HepG2 (cell line): ENCODE measurements around the gene DUSP9. TPM values are rescaled to one million over a fixed set of nuclear protein-coding genes. Genes with fewer than 3 reads are reported as not detected.

Source experiments
- ADNP ChIP-seq: sonication (generic); formaldehyde crosslinking; IDR thresholded peaks from 2 replicates; pipeline ENCODE4 v1.4.0; 2020; ENCODE audit warnings: missing genetic modification reagents
- ARNT2 ChIP-seq: sonication (generic); formaldehyde crosslinking; IDR thresholded peaks from 2 replicates; pipeline ENCODE4 v1.8.0; 2022; ENCODE audit warnings: mild to moderate bottlenecking, low read depth, missing genetic modification reagents, moderate library complexity
- FOSL2 ChIP-seq: sonication (generic); formaldehyde crosslinking; IDR thresholded peaks from 2 replicates; pipeline ENCODE4 v1.4.0; 2020; ENCODE audit warnings: missing genetic modification reagents
- HOMEZ ChIP-seq: IDR thresholded peaks from 2 replicates; pipeline ENCODE4 v1.6.1; 2016; ENCODE audit warnings: low read depth
- KDM4B ChIP-seq: sonication (generic); formaldehyde crosslinking; IDR thresholded peaks from 2 replicates; pipeline ENCODE4 v1.4.0; 2020; ENCODE audit warnings: missing genetic modification reagents
- LRRFIP1 ChIP-seq: sonication (generic); formaldehyde crosslinking; conservative IDR thresholded peaks from 2 replicates; pipeline ENCODE4 v1.4.0; 2020; ENCODE audit warnings: missing genetic modification reagents
- MAFK ChIP-seq, 2 experiments: IDR thresholded peaks in 1 of 2; conservative IDR thresholded peaks in 1 of 2; 2 replicates each; pipeline ENCODE4 v1.6.1; 2011; ENCODE audit warnings: improper control_type of control experiment in 2 of 2, low read length in 2 of 2
- MYC ChIP-seq: sonication (generic); formaldehyde crosslinking; IDR thresholded peaks from 2 replicates; pipeline ENCODE4 v1.9.0; 2021; ENCODE audit warnings: missing genetic modification reagents, borderline replicate concordance
- PAF1 ChIP-seq: IDR thresholded peaks from 2 replicates; pipeline ENCODE4 v1.6.1; 2016; ENCODE audit warnings: missing genetic modification reagents, missing compliant biosample characterization
- POLR2G ChIP-seq: fragments of 200-400 bp; formaldehyde crosslinking; IDR thresholded peaks from 2 replicates; pipeline ENCODE4 v1.6.1; 2018; ENCODE audit warnings: mild to moderate bottlenecking, low read depth, low read length, moderate library complexity
- SMAD1 ChIP-seq: sonication (generic); formaldehyde crosslinking; IDR thresholded peaks from 2 replicates; pipeline ENCODE4 v1.4.0; 2020; ENCODE audit warnings: missing genetic modification reagents, low read depth, mild to moderate bottlenecking, borderline replicate concordance
- TAF1 ChIP-seq: sonication (generic); formaldehyde crosslinking; IDR thresholded peaks from 2 replicates; pipeline ENCODE4 v1.4.0; 2020; ENCODE audit warnings: missing genetic modification reagents
- ZBTB8A ChIP-seq: sonication (generic); formaldehyde crosslinking; IDR thresholded peaks from 2 replicates; pipeline ENCODE4 v1.4.0; 2020; ENCODE audit warnings: mild to moderate bottlenecking, low read depth, missing genetic modification reagents, borderline replicate concordance
- ZFP90 ChIP-seq: sonication (generic); formaldehyde crosslinking; IDR thresholded peaks from 2 replicates; pipeline ENCODE4 v1.8.0; 2022; ENCODE audit warnings: missing genetic modification reagents, mild to moderate bottlenecking, inconsistent platforms, borderline replicate concordance
- ZNF230 ChIP-seq: sonication (generic); formaldehyde crosslinking; IDR thresholded peaks from 2 replicates; pipeline ENCODE4 v1.4.0; 2020; ENCODE audit warnings: mild to moderate bottlenecking, missing genetic modification reagents
- ZNF501 ChIP-seq: sonication (generic); formaldehyde crosslinking; IDR thresholded peaks from 2 replicates; pipeline ENCODE4 v1.5.1; 2020; ENCODE audit warnings: mild to moderate bottlenecking, moderate library complexity, missing genetic modification reagents
- ZNF607 ChIP-seq: sonication (generic); formaldehyde crosslinking; IDR thresholded peaks from 2 replicates; pipeline ENCODE4 v1.5.1; 2020; ENCODE audit warnings: missing genetic modification reagents, mild to moderate bottlenecking, borderline replicate concordance
- ZNF775 ChIP-seq: sonication (generic); formaldehyde crosslinking; IDR thresholded peaks from 2 replicates; pipeline ENCODE4 v1.4.0; 2020; ENCODE audit warnings: missing genetic modification reagents, mild to moderate bottlenecking, moderate library complexity, borderline replicate concordance
- ZSCAN25 ChIP-seq: sonication (generic); formaldehyde crosslinking; IDR thresholded peaks from 2 replicates; pipeline ENCODE4 v1.8.0; 2022; ENCODE audit warnings: mild to moderate bottlenecking, missing genetic modification reagents
- polyA plus RNA-seq, 8 experiments: library from polyadenylated mRNA; depleted of rRNA in 3 of 8; stranded (reverse) in 7 of 8; unstranded in 1 of 8; fragments of >200 nt; fragmentation: Illumina TruSeq in 4 of 8; extraction: Trizol in 4 of 8; gene quantifications; 2 replicates each; pipeline versions ENCODE4 v1.2.1 to v1.2.3, GENCODE V29; 2011 to 2016; ENCODE audit warnings: low read depth in 4 of 8, missing spikeins in 1 of 8, mixed read lengths in 1 of 8; ENCODE audit not compliant: insufficient read depth in 1 of 8
- total RNA-seq, 5 experiments: library from RNA; depleted of rRNA; stranded (reverse); fragments of >200 nt; fragmentation: Illumina TruSeq; extraction: Trizol; gene quantifications; 2 replicates each; pipeline ENCODE4 v1.2.3, GENCODE V29; 2016; ENCODE audit warnings: low read depth in 1 of 5
- TF ChIP-seq, protein P1 (sequence below): IDR thresholded peaks from 2 replicates; pipeline ENCODE4 v1.6.1; 2016
- TF ChIP-seq, protein P2 (sequence below): sonication (generic); formaldehyde crosslinking; IDR thresholded peaks from 2 replicates; pipeline ENCODE4 v1.5.1; 2020; ENCODE audit warnings: missing genetic modification reagents, mild to moderate bottlenecking, borderline replicate concordance
- TF ChIP-seq, protein P3 (sequence below): sonication (generic); formaldehyde crosslinking; IDR thresholded peaks from 2 replicates; pipeline ENCODE4 v1.4.0; 2020; ENCODE audit warnings: missing genetic modification reagents
- TF ChIP-seq, protein P4 (sequence below): sonication (generic); formaldehyde crosslinking; IDR thresholded peaks from 2 replicates; pipeline ENCODE4 v1.8.1; 2023; ENCODE audit warnings: missing genetic modification reagents, mild to moderate bottlenecking, borderline replicate concordance

The DUSP9 gene
- total and polyA plus RNA-seq, 2 of the 13 experiments (the other 11 are each of a cell fraction or from before 2014, with no cell fraction given): 235 to 435 TPM

DNA sequence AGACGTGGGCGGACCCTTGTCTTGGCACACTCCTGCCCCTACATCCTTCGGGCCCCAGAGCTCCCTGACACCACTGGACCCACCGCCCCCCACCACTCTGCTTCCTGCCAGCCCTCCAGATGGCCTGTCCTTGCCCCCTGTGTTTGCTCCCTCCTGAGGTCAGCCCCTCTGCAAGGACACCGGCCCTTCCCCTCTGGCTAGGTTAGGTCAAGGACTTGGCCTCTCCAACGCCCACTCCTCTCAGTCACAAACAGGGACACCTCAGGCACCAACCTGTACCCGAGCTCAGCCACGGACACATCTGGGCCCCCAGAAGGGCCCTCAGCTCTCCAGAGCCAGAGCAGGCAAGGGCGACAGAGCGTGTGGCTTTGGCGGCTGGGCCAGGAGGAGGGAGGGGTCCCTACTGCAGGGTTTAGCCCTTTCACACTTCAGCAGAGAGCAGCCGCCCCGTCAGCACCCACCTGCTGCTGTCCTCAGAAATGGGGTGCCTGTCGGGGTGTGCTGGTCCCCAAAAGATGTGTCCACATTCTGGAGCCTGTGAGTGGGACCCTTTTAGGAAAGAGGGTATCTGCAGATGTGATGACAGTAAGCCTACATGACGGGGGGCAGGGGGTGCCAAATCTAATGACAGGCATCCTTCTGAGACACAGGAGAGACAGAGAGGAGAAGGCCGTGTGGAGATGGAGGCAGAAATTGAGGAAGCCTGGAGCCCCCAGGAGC, 23.5 kb upstream of the DUSP9 start (continued):
- TF ChIP-seq, protein P1, sequence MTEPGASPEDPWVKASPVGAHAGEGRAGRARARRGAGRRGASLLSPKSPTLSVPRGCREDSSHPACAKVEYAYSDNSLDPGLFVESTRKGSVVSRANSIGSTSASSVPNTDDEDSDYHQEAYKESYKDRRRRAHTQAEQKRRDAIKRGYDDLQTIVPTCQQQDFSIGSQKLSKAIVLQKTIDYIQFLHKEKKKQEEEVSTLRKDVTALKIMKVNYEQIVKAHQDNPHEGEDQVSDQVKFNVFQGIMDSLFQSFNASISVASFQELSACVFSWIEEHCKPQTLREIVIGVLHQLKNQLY (CRISPR knock-in tag): peak; percentile 15; the same call in 1 of the 2 replicates
- TF ChIP-seq KDM4B (CRISPR knock-in tag) (no peak; the same call in 1 of the 2 replicates), PAF1 (CRISPR knock-in tag) (peak; percentile 35; the same call in 1 of the 2 replicates), ZSCAN25 (CRISPR knock-in tag) (peak; percentile 36; the same call in 1 of the 2 replicates), SMAD1 (CRISPR knock-in tag) (0 out of 2 replicates have a peak, but pooled peaks have one; percentile 18), HOMEZ (CRISPR knock-in tag) (no peak), POLR2G (peak; percentile 80), ADNP (no peak), ZNF607 (0 out of 2 replicates have a peak, but pooled peaks have one; percentile 44), ZBTB8A (CRISPR knock-in tag) (no peak), LRRFIP1 (no peak), ARNT2 (no peak; the same call in 1 of the 2 replicates), ZNF501 (CRISPR knock-in tag) (no peak), FOSL2 (peak; percentile 44), TAF1 (peak; percentile 76), ZNF230 (CRISPR knock-in tag) (0 out of 2 replicates have a peak, but pooled peaks have one; percentile 27), MYC (CRISPR knock-in tag) (peak; percentile 46; the same call in 1 of the 2 replicates), MAFK (conservative IDR thresholded peaks at IDR 0.05 in 1 of 2, IDR thresholded peaks at IDR 0.05 in 1 of 2; ENCODE audit: low read length in 2 of 2) (no peak), ZFP90 (CRISPR knock-in tag) (no peak), ZNF775 (CRISPR knock-in tag) (no peak)
- TF ChIP-seq, protein P2, sequence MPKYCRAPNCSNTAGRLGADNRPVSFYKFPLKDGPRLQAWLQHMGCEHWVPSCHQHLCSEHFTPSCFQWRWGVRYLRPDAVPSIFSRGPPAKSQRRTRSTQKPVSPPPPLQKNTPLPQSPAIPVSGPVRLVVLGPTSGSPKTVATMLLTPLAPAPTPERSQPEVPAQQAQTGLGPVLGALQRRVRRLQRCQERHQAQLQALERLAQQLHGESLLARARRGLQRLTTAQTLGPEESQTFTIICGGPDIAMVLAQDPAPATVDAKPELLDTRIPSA: no peak
- TF ChIP-seq, protein P3, sequence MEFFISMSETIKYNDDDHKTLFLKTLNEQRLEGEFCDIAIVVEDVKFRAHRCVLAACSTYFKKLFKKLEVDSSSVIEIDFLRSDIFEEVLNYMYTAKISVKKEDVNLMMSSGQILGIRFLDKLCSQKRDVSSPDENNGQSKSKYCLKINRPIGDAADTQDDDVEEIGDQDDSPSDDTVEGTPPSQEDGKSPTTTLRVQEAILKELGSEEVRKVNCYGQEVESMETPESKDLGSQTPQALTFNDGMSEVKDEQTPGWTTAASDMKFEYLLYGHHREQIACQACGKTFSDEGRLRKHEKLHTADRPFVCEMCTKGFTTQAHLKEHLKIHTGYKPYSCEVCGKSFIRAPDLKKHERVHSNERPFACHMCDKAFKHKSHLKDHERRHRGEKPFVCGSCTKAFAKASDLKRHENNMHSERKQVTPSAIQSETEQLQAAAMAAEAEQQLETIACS: no peak
- TF ChIP-seq, protein P4, sequence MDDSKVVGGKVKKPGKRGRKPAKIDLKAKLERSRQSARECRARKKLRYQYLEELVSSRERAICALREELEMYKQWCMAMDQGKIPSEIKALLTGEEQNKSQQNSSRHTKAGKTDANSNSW: no peak
